HG03139 (cell line): ENCODE measurements around the gene MYOG.

Experiments
- ATAC-seq: cut with Tn5 transposase; IDR thresholded peaks from one replicate; pipeline ENCODE4 v1.9.1; 2021; ENCODE audit not compliant: unreplicated experiment

The MYOG gene

GRCh38 chr1:203034422-203035110 lies 51.2 kb downstream of the MYOG start:
- no peak for ATAC-seq

- ATAC-seq = no peak
These were observed 51.9 kb downstream of the MYOG start for GRCh38 chr1:203033917-203034316.

- ATAC-seq = no peak
These were observed 52.5 kb downstream of the MYOG start for GRCh38 chr1:203033287-203033686.
